ENCODE data around the gene CACNA2D2. TPM values are rescaled to one million over a fixed set of nuclear protein-coding genes. Genes with fewer than 3 reads are reported as not detected.
A peak's percentile ranks its signal among the peaks of the same experiment; 100 is the strongest.

The CACNA2D2 gene
- total and polyA plus RNA-seq, 2 of the 13 experiments (the other 11 are each of a cell fraction or from before 2014, with no cell fraction given) = not detected

GRCh38 chr3:50322115-50322385, 181.4 kb downstream of the CACNA2D2 start (continued):
- no peak for TF ChIP-seq STAT6 (CRISPR knock-in tag; IDR thresholded peaks at IDR 0.05; ENCODE audit: borderline replicate concordance)
- no peak for TF ChIP-seq TERF1 (CRISPR knock-in tag; IDR thresholded peaks at IDR 0.05)
- no peak for TF ChIP-seq IKZF4 (CRISPR knock-in tag; IDR thresholded peaks at IDR 0.05; ENCODE audit: borderline replicate concordance, low read depth, not compliant biosample characterization)
- no peak for TF ChIP-seq HCFC1 (IDR thresholded peaks at IDR 0.05; ENCODE audit: low read depth, low read length)
- TF ChIP-seq SMARCE1 (IDR thresholded peaks at IDR 0.05; ENCODE audit: borderline replicate concordance) = no peak
- TF ChIP-seq DPF2 (CRISPR knock-in tag; IDR thresholded peaks at IDR 0.05; ENCODE audit: borderline replicate concordance, low read depth) = no peak
- no peak for TF ChIP-seq FOXP1 (IDR thresholded peaks at IDR 0.05)
- no peak for TF ChIP-seq FOXP1 (CRISPR knock-in tag; IDR thresholded peaks at IDR 0.05)
- no peak for TF ChIP-seq SIX4 (CRISPR knock-in tag; IDR thresholded peaks at IDR 0.05)
- 0 out of 2 replicates have a peak, but pooled peaks have one; percentile 31 for TF ChIP-seq ZNF772 (CRISPR knock-in tag; IDR thresholded peaks at IDR 0.05)
- TF ChIP-seq FOXA1 (IDR thresholded peaks at IDR 0.05) = no peak
- TF ChIP-seq FOXA1 (CRISPR knock-in tag; IDR thresholded peaks at IDR 0.05) = no peak
- no peak for TF ChIP-seq SRY (CRISPR knock-in tag; IDR thresholded peaks at IDR 0.05)
- peak; percentile 33; the same call in 1 of the 2 replicates for TF ChIP-seq MED13 (CRISPR knock-in tag; IDR thresholded peaks at IDR 0.05)
- TF ChIP-seq WIZ (CRISPR knock-in tag; IDR thresholded peaks at IDR 0.05) = no peak
- TF ChIP-seq PAWR (CRISPR knock-in tag; IDR thresholded peaks at IDR 0.05; ENCODE audit: borderline replicate concordance) = no peak
- TF ChIP-seq ZNF512 (CRISPR knock-in tag; IDR thresholded peaks at IDR 0.05) = no peak
- no peak for TF ChIP-seq NKX3-1 (CRISPR knock-in tag; IDR thresholded peaks at IDR 0.05)
- TF ChIP-seq U2AF2 (IDR thresholded peaks at IDR 0.05; ENCODE audit: low read depth, low read length) = no peak
- no peak for TF ChIP-seq SCMH1 (CRISPR knock-in tag; IDR thresholded peaks at IDR 0.05; ENCODE audit: borderline replicate concordance)
- TF ChIP-seq ZNF160 (CRISPR knock-in tag; IDR thresholded peaks at IDR 0.05) = no peak
- TF ChIP-seq ZNF274 (CRISPR knock-in tag; IDR thresholded peaks at IDR 0.05) = no peak; the same call in 1 of the 2 replicates
- TF ChIP-seq ZBTB4 (CRISPR knock-in tag; IDR thresholded peaks at IDR 0.05; ENCODE audit: borderline replicate concordance) = no peak
- TF ChIP-seq CHCHD3 (CRISPR knock-in tag; IDR thresholded peaks at IDR 0.05) = no peak
- no peak for TF ChIP-seq MAX (IDR thresholded peaks at IDR 0.05)

All from HepG2 (cell line).